ENCODE measurements around the gene TPT1. TPM values are rescaled to one million over a fixed set of nuclear protein-coding genes. Genes with fewer than 3 reads are reported as not detected.

The TPT1 gene
- total RNA-seq, 2 donors from 2014 or later, result 1,970 to 2,340 TPM

DNA sequence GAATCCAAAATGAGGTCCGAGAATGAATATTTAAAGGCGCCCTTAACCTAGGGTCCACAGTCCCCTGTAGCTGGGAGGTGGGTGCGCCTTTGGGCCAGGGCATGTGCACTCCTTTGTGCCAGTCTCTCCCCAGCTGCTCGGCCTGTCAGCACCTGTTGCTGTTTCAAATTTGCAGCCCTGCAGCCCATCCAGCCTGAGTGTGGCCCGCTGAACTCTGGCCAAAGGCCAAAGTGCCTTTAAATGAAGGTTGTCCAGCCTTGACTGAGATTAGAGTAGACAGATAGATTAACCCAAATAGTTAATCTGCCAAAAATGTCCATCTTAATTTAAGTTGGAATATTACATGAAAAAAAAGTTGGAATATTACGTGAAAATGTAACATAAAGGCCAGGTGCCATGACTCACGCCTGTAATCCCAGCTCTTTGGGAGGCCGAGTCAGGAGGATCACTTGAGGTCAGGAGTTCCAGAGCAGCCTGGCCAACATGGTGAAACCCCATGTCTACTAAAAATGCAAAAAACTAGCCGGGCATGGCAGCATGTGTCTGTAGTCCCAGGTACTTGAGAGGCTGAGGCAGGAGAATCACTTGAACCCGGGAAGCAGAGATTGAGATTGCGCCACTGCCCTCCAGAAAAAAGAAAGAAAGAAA lies 25.3 kb downstream of the TPT1 start:
- TF ChIP-seq, protein P1, sequence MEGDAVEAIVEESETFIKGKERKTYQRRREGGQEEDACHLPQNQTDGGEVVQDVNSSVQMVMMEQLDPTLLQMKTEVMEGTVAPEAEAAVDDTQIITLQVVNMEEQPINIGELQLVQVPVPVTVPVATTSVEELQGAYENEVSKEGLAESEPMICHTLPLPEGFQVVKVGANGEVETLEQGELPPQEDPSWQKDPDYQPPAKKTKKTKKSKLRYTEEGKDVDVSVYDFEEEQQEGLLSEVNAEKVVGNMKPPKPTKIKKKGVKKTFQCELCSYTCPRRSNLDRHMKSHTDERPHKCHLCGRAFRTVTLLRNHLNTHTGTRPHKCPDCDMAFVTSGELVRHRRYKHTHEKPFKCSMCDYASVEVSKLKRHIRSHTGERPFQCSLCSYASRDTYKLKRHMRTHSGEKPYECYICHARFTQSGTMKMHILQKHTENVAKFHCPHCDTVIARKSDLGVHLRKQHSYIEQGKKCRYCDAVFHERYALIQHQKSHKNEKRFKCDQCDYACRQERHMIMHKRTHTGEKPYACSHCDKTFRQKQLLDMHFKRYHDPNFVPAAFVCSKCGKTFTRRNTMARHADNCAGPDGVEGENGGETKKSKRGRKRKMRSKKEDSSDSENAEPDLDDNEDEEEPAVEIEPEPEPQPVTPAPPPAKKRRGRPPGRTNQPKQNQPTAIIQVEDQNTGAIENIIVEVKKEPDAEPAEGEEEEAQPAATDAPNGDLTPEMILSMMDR (IDR thresholded peaks at IDR 0.05), result no peak
- H3K36me3 ChIP-seq, result no peaks in the 10 kb centered on the region
- H3K9me3 ChIP-seq, result no peaks in the 10 kb centered on the region
- DNase-seq (ENCODE audit: low spot score), result no peak
- no peak for ATAC-seq (ENCODE audit: insufficient number of reproducible peaks, low FRiP score, low read depth)
- no peaks in the 10 kb centered on the region for H3K27me3 ChIP-seq (replicated peaks; ENCODE audit: insufficient read depth)
- H3K4me1 ChIP-seq (ENCODE audit: control insufficient read depth in 1 of 2, low read depth in 2 of 2), result peaks cover 3 to 27% of the 10 kb centered on the region in 2 donors
- H3K27ac ChIP-seq, result no peak overlapping the region
- H3K4me3 ChIP-seq, result no peak overlapping the region

DNA sequence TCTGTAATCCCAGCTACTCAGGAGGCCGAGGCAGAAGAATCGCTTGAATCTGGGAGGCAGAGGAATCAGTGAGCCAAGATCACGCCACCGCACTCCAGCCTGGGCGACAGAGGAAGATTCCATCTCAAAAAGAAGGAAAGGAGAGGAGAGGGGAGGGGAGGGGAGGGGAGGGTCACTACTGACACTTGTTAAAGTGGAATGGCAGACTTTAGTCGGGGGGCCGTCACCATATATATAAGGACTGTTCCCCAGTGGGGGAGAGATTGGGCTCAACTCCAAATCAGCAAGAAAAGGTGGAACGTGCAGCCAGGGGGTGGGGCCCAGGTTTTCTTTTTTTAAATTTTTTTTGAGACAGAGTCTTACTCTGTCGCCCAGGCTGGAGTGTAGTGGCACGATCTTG lies 26.2 kb downstream of the TPT1 start:
- DNase-seq (ENCODE audit: low spot score), result no peak
- TF ChIP-seq, protein P1 (IDR thresholded peaks at IDR 0.05), result no peak
- H3K27me3 ChIP-seq (replicated peaks; ENCODE audit: insufficient read depth), result no peaks in the 10 kb centered on the region

DNA sequence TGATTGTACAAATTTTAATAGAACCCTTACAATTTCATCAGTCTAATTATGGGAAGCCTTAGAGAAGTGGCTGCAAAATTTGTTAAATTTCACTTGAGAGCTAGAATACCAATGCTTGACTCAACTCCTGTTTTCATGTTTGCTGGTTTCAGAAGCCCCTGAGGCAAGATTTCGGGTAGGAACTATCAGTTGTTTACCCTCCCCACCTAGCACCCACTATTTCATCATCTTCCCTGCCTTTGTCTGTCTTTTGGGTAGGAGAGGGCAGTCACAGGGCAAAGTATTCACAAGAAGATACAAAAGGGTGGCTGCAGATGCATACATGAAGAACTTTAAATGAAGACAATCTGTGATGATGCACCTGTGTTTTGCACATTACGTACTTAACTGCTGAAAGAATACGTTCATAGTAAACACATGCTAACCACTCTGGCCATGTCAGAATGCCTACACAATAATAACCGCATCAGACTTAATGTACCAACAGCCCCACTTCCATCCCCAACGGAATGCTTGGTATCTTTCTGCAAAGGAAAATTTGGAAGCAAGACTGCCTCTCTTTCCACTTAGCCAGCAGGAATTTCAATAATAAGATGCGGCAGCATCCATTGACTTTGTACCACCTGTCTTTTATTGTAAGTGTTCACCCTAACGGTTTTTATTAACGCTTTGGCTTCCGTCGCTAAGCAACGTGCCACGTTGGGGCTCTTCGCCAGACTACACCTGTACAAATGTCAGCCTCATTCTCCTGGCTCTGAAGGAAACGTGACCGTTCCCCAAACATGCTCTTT lies 30.4 kb downstream of the TPT1 start:
- TF ChIP-seq, protein P1 (IDR thresholded peaks at IDR 0.05), result no peak
- peak overlapping the region; percentile 73 for H3K4me3 ChIP-seq
- peaks cover 0 to 23% of the 10 kb centered on the region in 2 donors for H3K4me1 ChIP-seq (ENCODE audit: control insufficient read depth in 1 of 2, low read depth in 2 of 2)
- no peaks in the 10 kb centered on the region for H3K9me3 ChIP-seq
- DNase-seq (ENCODE audit: low spot score), result no peak
- H3K27me3 ChIP-seq (replicated peaks; ENCODE audit: insufficient read depth), result no peaks in the 10 kb centered on the region
- no peak for ATAC-seq (ENCODE audit: insufficient number of reproducible peaks, low FRiP score, low read depth)
- no peak overlapping the region for H3K27ac ChIP-seq
- H3K36me3 ChIP-seq, result no peaks in the 10 kb centered on the region

More for the DNA sequence above, 26.2 kb downstream of the TPT1 start:
- Histone ChIP-seq H3K9me3 (no peaks in the 10 kb centered on the region), H3K27ac (no peak overlapping the region), H3K36me3 (no peaks in the 10 kb centered on the region), H3K4me3 (no peak overlapping the region), H3K4me1 (ENCODE audit: control insufficient read depth in 1 of 2, low read depth in 2 of 2) (peaks cover 0 to 25% of the 10 kb centered on the region in 2 donors)
- no peak for ATAC-seq (ENCODE audit: insufficient number of reproducible peaks, low FRiP score, low read depth)

DNA sequence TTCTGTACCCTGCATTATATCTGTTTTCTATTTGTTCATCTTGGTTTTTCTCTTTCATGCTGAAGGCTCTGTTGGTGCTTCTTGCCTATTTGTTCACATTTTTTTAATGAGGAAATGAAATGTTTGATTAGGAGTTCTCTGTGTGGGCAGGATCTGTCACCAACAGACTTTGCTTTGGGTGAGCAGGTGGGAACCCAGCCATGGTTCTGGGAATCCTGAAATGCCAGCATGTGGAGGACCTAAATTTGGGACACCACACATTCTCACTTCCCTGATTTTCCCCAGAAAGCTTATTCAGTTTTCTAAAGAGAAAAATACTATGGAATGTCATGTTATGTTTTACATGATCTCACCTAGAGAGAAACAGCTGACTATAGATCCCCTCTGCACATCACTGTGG lies 34.0 kb downstream of the TPT1 start:
- ATAC-seq (ENCODE audit: insufficient number of reproducible peaks, low FRiP score, low read depth), result no peak
- no peak overlapping the region for H3K4me3 ChIP-seq
- no peak overlapping the region for H3K27ac ChIP-seq
- no peak for DNase-seq (ENCODE audit: low spot score)
- H3K36me3 ChIP-seq, result no peaks in the 10 kb centered on the region
- TF ChIP-seq, protein P1 (IDR thresholded peaks at IDR 0.05), result no peak
- no peaks in the 10 kb centered on the region for H3K27me3 ChIP-seq (replicated peaks; ENCODE audit: insufficient read depth)
- H3K4me1 ChIP-seq (ENCODE audit: control insufficient read depth in 1 of 2, low read depth in 2 of 2), result peaks cover 0 to 21% of the 10 kb centered on the region in 2 donors
- no peaks in the 10 kb centered on the region for H3K9me3 ChIP-seq

DNA sequence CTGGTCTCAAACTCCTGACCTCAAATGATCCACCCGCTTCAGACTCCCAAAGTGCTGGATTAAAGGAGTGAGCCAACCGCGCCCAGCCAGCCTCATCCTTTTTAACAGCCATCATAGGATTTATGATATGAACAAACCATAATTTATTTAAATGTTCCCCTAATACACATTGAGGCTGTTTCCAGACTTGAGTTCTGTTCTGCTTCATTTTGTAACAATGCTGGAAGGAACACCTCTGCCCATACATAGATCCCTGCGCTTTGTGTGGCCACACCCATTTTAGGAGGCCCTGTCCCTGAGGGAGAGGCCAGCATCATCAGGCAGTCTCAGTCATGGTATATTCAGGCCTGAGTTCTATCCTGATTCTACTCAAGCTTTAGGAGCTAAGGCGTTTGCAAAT lies 35.9 kb downstream of the TPT1 start:
- Histone ChIP-seq H3K27ac (no peak overlapping the region), H3K4me3 (no peak overlapping the region), H3K36me3 (no peaks in the 10 kb centered on the region), H3K4me1 (ENCODE audit: control insufficient read depth in 1 of 2, low read depth in 2 of 2) (peaks cover 0 to 8% of the 10 kb centered on the region in 2 donors), H3K9me3 (no peaks in the 10 kb centered on the region), H3K27me3 (replicated peaks; ENCODE audit: insufficient read depth) (no peaks in the 10 kb centered on the region)
- ATAC-seq (ENCODE audit: insufficient number of reproducible peaks, low FRiP score, low read depth) (no peak), DNase-seq (ENCODE audit: low spot score) (no peak)
- TF ChIP-seq, protein P1 (IDR thresholded peaks at IDR 0.05), result no peak

Data from thoracic aorta (tissue), 2 donors.